ENCODE measurements around the gene CARMIL1. TPM values are rescaled to one million over a fixed set of nuclear protein-coding genes. Genes with fewer than 3 reads are reported as not detected.
A peak's percentile ranks its signal among the peaks of the same experiment; 100 is the strongest.

CARMIL1 gene
- total and polyA plus RNA-seq, 12 donors, result 9.2 to 36.2 (median 14.5) TPM

- TF ChIP-seq CTCF (IDR thresholded peaks at IDR 0.05) (no peak), POLR2A (IDR thresholded peaks at IDR 0.05) (no peak)
- Histone ChIP-seq H3K4me3 (no peak overlapping the region), H3K36me3 (replicated peaks in 1 of 2) (no peaks in the 10 kb centered on the region), H3K4me1 (replicated peaks in 1 of 2) (peaks cover 0 to 37% of the 10 kb centered on the region in 2 donors), H3K9me3 (replicated peaks in 1 of 3) (no peaks in the 10 kb centered on the region), H3K27ac (no peak overlapping the region), H3K27me3 (no peaks in the 10 kb centered on the region)
- intact Hi-C loops (cut with DNase I), result no loop called here
- DNase-seq, result no peak
- 85 to 94% (median 91%) methylated on average over 2 of the region's 2 CpGs for WGBS, 4 donors
Measured at GRCh38 chr6:25403150-25403549, 124.0 kb downstream of the CARMIL1 start.

DNA sequence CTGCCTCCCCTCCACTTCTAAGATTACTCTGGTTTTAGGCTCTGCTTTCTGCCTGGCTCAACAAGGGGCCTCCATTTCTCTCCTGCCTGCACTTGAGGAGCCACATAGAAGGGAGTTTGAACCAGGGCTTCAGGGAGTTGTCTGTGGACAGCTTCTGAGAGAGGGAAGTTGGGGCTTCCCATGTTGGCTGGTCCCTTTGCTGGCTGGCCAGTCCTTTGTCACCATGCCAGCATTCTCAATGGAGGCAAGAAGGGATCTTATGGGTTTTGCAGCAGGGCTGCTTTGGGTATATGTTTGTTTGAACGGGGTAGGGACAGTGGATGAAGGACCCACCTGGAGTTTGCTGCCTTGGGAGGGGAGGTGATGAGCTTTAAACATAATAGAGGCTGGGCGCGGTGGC is 124.9 kb downstream of the CARMIL1 start:
- Histone ChIP-seq H3K27ac (no peak overlapping the region), H3K9me3 (replicated peaks in 1 of 3) (no peaks in the 10 kb centered on the region), H3K27me3 (no peaks in the 10 kb centered on the region), H3K4me1 (replicated peaks in 1 of 2) (peaks cover 0 to 37% of the 10 kb centered on the region in 2 donors), H3K4me3 (no peak overlapping the region), H3K36me3 (replicated peaks in 1 of 2) (no peaks in the 10 kb centered on the region)
- intact Hi-C loops (cut with DNase I), result no loop called here
- 95 to 100% (median 97%) methylated on average over 3 of the region's 3 CpGs for WGBS, 4 donors
- peak in 2 of 7 donors; percentile 18 to 19 for DNase-seq
- TF ChIP-seq CTCF (IDR thresholded peaks at IDR 0.05), result no peak
- TF ChIP-seq POLR2A (IDR thresholded peaks at IDR 0.05), result no peak

GRCh38 chr6:25404693-25405169 is 125.6 kb downstream of the CARMIL1 start:
- peak overlapping the region in 1 of 5 donors; percentile 23 for H3K27ac ChIP-seq
- H3K9me3 ChIP-seq (replicated peaks in 1 of 3), result no peaks in the 10 kb centered on the region
- peaks cover 0 to 37% of the 10 kb centered on the region in 2 donors for H3K4me1 ChIP-seq (replicated peaks in 1 of 2)
- peak in 1 of 7 donors; percentile 18 for DNase-seq
- intact Hi-C loops (cut with DNase I), result no loop called here
- H3K36me3 ChIP-seq (replicated peaks in 1 of 2), result no peaks in the 10 kb centered on the region
- H3K27me3 ChIP-seq, result no peaks in the 10 kb centered on the region
- H3K4me3 ChIP-seq, result peak overlapping the region in 1 of 4 donors; percentile 19
- no peak for TF ChIP-seq CTCF (IDR thresholded peaks at IDR 0.05)
- no peak for TF ChIP-seq POLR2A (IDR thresholded peaks at IDR 0.05)
- WGBS, 4 donors, result 33 to 56% (median 44%) methylated on average over 8 of the region's 8 CpGs

DNA sequence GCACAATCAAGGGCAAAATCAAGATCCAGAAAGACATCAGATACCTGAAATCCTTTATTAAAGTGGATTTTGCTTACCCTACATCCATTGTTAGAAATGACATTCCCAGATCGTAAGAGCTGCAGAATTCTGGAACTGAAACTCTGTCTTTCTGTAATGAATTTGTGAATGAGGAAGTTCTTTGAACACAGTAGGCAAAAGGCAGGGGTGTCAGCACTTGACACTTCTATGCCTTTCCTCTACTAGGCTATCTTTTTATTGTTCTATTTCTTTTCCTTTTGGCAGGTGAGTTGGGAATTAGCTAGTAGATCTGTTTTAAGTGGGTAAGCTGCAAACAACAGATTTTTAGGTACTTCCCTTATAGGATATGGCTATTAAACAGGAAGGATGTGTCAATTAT is 126.3 kb downstream of the CARMIL1 start:
- Histone ChIP-seq H3K4me3 (peak overlapping the region in 1 of 4 donors; percentile 19), H3K27ac (peak overlapping the region in 1 of 5 donors; percentile 23), H3K27me3 (no peaks in the 10 kb centered on the region), H3K4me1 (replicated peaks in 1 of 2) (peaks cover 0 to 37% of the 10 kb centered on the region in 2 donors), H3K9me3 (replicated peaks in 1 of 3) (no peaks in the 10 kb centered on the region), H3K36me3 (replicated peaks in 1 of 2) (no peaks in the 10 kb centered on the region)
- WGBS, 4 donors, result 24 to 68% (median 52%) methylated on average over 1 of the region's 1 CpG
- intact Hi-C loops (cut with DNase I), result no loop called here
- TF ChIP-seq CTCF (IDR thresholded peaks at IDR 0.05), result no peak
- no peak for TF ChIP-seq POLR2A (IDR thresholded peaks at IDR 0.05)
- DNase-seq, result no peak
